GM18505 (cell line): ENCODE data around the gene CCNB3.

ENCODE experiments used
- ATAC-seq: cut with Tn5 transposase; IDR thresholded peaks from one replicate; pipeline ENCODE4 v1.9.1; 2021; ENCODE audit not compliant: unreplicated experiment
- POLR2A ChIP-seq: IDR thresholded peaks from 4 replicates; pipeline ENCODE4 v1.6.1; 2011; ENCODE audit warnings: borderline replicate concordance; ENCODE audit not compliant: insufficient read depth, insufficient read length; ENCODE audit errors: extremely low read depth

CCNB3 gene, protein sequence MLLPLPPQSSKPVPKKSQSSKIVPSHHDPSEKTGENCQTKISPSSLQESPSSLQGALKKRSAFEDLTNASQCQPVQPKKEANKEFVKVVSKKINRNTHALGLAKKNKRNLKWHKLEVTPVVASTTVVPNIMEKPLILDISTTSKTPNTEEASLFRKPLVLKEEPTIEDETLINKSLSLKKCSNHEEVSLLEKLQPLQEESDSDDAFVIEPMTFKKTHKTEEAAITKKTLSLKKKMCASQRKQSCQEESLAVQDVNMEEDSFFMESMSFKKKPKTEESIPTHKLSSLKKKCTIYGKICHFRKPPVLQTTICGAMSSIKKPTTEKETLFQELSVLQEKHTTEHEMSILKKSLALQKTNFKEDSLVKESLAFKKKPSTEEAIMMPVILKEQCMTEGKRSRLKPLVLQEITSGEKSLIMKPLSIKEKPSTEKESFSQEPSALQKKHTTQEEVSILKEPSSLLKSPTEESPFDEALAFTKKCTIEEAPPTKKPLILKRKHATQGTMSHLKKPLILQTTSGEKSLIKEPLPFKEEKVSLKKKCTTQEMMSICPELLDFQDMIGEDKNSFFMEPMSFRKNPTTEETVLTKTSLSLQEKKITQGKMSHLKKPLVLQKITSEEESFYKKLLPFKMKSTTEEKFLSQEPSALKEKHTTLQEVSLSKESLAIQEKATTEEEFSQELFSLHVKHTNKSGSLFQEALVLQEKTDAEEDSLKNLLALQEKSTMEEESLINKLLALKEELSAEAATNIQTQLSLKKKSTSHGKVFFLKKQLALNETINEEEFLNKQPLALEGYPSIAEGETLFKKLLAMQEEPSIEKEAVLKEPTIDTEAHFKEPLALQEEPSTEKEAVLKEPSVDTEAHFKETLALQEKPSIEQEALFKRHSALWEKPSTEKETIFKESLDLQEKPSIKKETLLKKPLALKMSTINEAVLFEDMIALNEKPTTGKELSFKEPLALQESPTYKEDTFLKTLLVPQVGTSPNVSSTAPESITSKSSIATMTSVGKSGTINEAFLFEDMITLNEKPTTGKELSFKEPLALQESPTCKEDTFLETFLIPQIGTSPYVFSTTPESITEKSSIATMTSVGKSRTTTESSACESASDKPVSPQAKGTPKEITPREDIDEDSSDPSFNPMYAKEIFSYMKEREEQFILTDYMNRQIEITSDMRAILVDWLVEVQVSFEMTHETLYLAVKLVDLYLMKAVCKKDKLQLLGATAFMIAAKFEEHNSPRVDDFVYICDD (N-terminal part only)

DNA sequence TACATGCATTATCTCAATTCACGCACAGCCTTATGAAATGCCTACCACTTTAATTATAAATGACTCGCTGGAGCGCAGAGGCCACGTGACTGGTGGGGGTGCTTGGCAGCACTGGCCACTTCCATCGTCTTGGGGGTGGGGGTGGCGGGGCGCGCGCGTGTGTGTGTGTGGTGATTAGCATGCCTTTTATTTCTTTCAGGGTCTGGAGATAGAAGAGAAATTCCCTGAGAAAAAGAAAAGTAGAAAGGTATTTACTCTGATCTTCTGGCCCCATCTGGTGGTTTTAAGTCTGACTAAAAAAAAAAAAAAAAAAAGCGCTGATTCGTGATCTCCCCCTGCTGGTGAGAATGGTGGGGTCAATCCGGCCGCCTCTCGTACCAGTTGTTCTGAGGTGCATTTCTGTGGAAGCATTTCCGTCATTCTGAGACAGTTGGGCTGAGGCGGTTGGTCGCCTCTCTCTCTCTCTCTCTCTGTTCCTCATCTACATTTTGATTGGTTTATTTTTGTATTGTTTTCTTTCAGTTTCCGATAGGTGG, at the start of gene CCNB3:
TSS of gene CCNB3 (plus strand) at position 402 of the 536 bp plus-strand sequence. CDS start 80,399 bp downstream, outside the sequence.
- peak; percentile 96 for ATAC-seq
- no peak for TF ChIP-seq POLR2A

DNA sequence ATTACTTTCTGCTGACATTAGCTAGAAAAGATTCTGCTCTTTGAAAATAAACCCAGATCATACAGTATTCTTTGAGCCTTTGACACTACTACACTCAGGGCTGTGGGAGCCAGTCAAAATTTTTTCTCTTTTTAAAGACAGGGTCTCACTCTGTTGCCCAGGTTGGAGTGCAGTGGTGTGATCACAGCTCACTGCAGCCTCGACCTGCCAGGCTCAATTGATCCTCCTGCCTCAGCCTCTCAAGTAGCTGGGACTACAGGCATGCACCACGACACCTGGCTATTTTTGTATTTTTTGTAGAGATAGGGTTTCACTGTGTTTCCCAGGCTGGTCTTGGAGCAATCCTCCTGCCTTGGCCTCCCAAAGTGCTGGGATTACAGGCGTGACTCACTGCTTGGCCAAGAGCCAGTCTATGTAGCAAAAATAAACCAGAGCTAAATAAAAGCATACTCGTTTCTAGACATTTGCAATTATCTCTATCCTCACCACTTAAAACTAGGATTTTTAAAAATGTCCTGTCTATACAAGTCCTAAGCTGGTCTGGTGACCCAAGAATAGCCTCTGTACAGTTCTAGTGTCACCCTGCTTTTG, 46.9 kb upstream of the CCNB3 start:
- TF ChIP-seq POLR2A = no peak
- ATAC-seq = no peak

DNA sequence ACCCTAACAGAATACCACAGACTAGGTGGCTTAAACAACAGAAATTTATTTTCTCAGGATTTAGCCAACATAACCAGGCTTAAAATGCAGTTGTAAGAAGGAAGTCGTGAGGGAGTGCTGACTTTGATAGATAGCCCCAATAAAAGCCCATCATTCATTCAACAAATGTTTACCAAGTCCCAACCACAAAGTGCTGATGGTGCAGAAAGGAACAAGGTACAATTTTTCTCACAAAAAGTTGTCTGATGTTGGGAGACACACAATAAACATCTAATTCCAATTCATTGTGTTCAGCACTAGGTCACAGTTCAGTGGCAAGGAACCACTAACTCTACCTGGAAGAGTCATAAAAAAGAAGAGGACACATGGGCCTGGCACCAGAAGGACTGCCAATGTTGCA, 46.0 kb upstream of the CCNB3 start:
- no peak for ATAC-seq
- no peak for TF ChIP-seq POLR2A

GRCh38 chrX:50161127-50161526, 43.4 kb upstream of the CCNB3 start:
- ATAC-seq = no peak
- TF ChIP-seq POLR2A = no peak

- ATAC-seq = no peak
- TF ChIP-seq POLR2A = no peak
Measured at GRCh38 chrX:50165727-50166126, 38.8 kb upstream of the CCNB3 start.

GRCh38 chrX:50167366-50167765, 37.2 kb upstream of the CCNB3 start:
- TF ChIP-seq POLR2A = no peak
- no peak for ATAC-seq

GRCh38 chrX:50168241-50168687, 36.3 kb upstream of the CCNB3 start:
- no peak for TF ChIP-seq POLR2A
- ATAC-seq = peak; percentile 62

- no peak for ATAC-seq
Measured at GRCh38 chrX:50169717-50170116, 34.8 kb upstream of the CCNB3 start.

DNA sequence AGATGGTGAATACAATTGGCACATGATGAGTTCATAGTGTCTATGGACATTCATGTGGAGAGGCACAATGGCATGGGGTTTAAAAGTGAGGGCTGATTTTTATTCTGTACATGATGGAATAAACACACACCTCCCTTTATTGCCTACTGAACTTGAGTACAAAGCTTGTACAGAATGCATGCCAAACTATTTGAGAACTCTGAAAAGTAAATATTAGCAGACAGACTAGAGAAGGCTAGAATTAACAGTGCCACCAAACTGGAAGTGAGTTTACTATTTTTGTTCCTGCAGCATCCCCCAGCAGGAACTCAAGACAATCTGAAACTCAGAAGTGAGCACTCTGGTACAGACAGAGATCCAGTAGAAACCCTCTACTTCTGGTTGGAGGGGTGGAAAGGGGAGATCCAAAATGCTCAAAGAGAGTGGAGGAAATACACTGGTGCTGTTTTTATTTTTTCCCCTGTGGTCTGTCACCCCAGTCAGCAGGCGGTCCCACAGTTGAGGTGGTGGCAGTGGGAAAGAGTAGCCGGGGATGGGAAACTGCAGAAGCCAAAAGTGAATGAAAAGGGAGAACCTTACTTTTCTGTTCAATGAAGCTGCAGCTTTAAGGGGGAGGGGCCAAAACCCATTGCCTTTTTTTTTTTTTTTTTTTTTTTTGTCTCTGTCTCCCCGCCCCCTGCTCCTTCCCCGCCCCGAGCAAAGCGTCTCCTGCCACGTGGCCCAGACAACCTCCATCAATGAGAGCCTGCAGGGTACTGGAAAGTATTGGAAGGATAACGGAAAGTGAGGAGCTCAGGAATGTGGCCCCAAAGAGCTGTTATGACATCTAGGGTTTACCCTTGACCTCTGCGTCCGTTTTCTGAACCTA, 24.3 kb upstream of the CCNB3 start:
- no peak for TF ChIP-seq POLR2A
- no peak for ATAC-seq

More at GRCh38 chrX:50169717-50170116, 34.8 kb upstream of the CCNB3 start:
- no peak for TF ChIP-seq POLR2A

DNA sequence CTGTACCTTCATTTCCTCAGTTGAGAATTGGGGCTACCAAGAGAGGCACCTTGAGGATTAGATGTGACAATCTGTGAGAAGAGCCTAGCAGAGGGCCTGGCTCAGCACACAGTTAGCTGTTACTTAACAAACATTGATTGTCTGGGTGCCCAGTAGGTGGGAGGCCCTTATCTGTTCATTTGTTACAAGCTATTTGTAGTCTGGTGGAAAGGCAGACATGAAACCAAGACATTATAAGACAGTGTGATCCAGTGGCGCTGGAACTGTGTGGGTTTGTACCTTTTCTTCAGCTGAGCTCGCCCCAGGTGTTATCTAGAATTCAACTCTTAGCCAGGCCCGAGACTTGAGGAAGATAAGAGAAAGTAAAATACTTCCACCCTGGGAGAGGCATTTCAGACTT, 20.7 kb upstream of the CCNB3 start:
- TF ChIP-seq POLR2A = no peak
- ATAC-seq = no peak

DNA sequence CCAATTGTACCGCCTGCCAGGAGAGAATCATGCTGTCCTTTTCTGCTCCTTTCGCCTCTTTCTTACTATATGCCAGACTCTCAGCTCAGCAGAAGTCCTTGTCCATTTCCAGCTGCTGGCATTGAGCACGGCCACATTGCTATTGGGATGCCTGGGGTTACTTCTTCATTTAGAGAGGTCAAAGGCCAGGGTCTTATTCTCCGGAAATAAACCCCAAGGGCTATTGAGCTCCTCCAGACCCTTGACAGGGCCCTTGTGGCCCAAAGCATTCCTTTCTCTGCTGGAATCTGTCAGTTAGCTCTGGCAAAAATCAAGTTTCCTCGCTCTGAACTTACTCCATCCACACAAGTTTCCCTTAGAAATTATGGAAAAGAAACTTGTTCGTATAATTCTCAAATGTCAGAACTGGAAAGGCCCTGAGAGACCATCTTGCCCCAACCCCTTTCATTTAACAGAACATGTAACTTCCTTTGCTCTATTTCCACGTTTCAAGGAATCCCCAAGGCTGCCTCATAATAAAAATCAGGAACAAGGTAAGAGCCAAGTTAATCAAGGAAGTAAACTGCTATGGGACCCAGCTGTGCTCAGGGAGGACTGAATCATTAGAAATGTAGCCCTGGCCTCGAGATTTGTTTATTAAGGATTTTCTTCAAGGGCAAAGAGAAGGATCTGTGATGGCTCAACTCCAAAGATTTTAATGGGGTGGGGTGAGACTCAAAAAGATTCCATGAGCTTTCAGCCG, 15.5 kb upstream of the CCNB3 start:
- no peak for ATAC-seq
- no peak for TF ChIP-seq POLR2A
